GM12878 (cell line): ENCODE data around the gene SNCA.

Experiments
- EZH2 ChIP-seq: IDR thresholded peaks from 2 replicates; pipeline ENCODE4 v1.6.1; 2012; ENCODE audit warnings: low read depth, mild to moderate bottlenecking, control low read depth, inconsistent platforms, low read length, borderline replicate concordance; ENCODE audit not compliant: control insufficient read depth
- FOXM1 ChIP-seq: IDR thresholded peaks from 2 replicates; pipeline ENCODE4 v1.6.1; 2012; ENCODE audit warnings: low read depth, mild to moderate bottlenecking, inconsistent platforms, low read length, moderate library complexity
- POLR2A ChIP-seq: IDR thresholded peaks from 2 replicates; pipeline ENCODE4 v1.6.1; 2011; ENCODE audit warnings: low read depth, mild to moderate bottlenecking, low read length
- RAD21 ChIP-seq: IDR thresholded peaks from 2 replicates; pipeline ENCODE4 v1.6.1; 2011; ENCODE audit warnings: mild to moderate bottlenecking, low read depth, low read length, moderate library complexity; ENCODE audit not compliant: insufficient read depth
- ZNF274 ChIP-seq: IDR thresholded peaks from one replicate; pipeline ENCODE4 v1.8.0; 2011; ENCODE audit not compliant: insufficient read length, insufficient read depth
- TF ChIP-seq, protein P1 (sequence below), 3 experiments: IDR thresholded peaks in 2 of 3; conservative IDR thresholded peaks in 1 of 3; 2 replicates each; pipeline ENCODE4 v1.5.1; 2011; ENCODE audit warnings: low read depth in 3 of 3, low read length in 3 of 3, mild to moderate bottlenecking in 3 of 3, control low read depth in 2 of 3, moderate library complexity in 2 of 3, inconsistent platforms in 1 of 3, mixed read lengths in 1 of 3; ENCODE audit not compliant: control insufficient read depth in 2 of 3, insufficient read depth in 1 of 3; ENCODE audit errors: extremely low read depth in 1 of 3

GRCh38 chr4:89805297-89805696 is 31.7 kb downstream of the SNCA start:
- TF ChIP-seq FOXM1 (no peak), POLR2A (no peak), EZH2 (no peak), RAD21 (no peak), ZNF274 (no peak)
- TF ChIP-seq, protein P1, sequence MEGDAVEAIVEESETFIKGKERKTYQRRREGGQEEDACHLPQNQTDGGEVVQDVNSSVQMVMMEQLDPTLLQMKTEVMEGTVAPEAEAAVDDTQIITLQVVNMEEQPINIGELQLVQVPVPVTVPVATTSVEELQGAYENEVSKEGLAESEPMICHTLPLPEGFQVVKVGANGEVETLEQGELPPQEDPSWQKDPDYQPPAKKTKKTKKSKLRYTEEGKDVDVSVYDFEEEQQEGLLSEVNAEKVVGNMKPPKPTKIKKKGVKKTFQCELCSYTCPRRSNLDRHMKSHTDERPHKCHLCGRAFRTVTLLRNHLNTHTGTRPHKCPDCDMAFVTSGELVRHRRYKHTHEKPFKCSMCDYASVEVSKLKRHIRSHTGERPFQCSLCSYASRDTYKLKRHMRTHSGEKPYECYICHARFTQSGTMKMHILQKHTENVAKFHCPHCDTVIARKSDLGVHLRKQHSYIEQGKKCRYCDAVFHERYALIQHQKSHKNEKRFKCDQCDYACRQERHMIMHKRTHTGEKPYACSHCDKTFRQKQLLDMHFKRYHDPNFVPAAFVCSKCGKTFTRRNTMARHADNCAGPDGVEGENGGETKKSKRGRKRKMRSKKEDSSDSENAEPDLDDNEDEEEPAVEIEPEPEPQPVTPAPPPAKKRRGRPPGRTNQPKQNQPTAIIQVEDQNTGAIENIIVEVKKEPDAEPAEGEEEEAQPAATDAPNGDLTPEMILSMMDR (IDR thresholded peaks at IDR 0.05 in 2 of 3, conservative IDR thresholded peaks at IDR 0.05 in 1 of 3; ENCODE audit: control insufficient read depth in 2 of 3, extremely low read depth in 1 of 3, insufficient read depth in 1 of 3, low read depth in 3 of 3, low read length in 3 of 3): no peak
